ENCODE data around the gene SERTM2.

Gene SERTM2

DNA sequence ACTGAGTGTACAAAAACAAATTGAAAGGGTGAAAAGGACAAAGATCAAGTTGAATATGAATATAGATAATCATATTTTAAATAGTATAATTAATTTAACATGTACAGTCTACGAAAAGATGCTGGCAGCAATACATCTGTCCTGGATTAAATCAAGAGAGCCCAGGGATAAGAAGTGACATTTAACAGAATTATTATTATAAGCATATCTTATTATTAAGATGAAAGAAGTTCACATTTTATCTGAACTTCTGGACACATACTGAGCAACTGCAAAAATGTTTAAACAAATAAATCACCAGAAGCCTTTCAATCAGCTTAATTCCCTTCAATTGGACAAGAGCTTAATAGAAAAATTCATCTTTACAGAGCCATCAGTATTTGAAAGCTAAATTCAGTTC is 50.4 kb downstream of the SERTM2 start:
- no peak for DNase-seq

- no peak for DNase-seq
Measured at GRCh38 chrX:111567542-111568255, 56.3 kb downstream of the SERTM2 start.

DNA sequence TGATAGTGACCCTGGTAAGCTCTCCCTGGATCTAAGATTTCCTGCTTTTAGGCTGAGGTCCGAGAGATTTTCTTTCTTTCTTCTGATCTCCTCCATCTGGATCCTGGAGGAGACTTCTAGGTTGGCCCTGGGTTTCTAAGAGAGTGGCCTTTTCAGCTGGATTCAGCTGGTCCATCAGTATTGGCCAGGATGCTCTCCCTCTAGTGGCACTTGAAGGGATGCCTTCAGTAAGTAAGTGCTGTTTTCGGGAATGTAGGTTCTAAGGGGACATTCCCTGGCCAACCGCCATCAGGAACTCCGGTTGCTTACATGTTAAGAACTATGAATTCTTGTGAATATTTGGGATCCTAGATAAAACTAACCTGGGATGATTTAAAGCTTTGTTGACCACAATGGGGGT is 56.9 kb downstream of the SERTM2 start:
- no peak for DNase-seq

DNA sequence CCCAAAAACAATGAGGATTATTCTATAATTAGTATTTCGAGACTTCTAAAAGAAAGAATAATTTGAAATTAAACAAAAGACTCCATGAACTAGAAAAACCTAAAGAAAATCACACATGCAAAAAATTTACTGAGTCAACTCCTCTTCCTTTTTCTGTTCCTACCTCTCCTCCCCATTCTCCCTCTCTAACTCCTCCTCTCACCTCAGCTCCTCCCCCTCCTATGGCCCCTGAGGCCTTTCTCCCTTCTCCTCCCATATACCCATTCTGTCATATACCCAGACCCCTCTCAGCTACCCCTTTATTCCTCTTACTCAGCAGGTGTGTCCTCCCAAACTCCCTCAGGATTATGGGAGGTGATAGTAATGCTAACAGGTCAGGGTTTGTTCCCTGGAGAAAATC is 57.4 kb downstream of the SERTM2 start:
- DNase-seq = no peak

Measured in SW 1271 (cell line).